Activated T-cell treated with anti-CD3 and anti-CD28 coated beads for 24 hours (primary cell): ENCODE results near the gene AKAP6.
"Not testable (repeated sequence)": the region's sequence is repeated elsewhere in the genome, so short reads cannot be mapped to it uniquely, and the experiment has no call there.

Source experiments
- DNase-seq: peaks from one replicate; pipeline ENCODE4 v3.0.0-alpha.2; 2020; ENCODE audit warnings: low read depth

AKAP6 gene

DNA sequence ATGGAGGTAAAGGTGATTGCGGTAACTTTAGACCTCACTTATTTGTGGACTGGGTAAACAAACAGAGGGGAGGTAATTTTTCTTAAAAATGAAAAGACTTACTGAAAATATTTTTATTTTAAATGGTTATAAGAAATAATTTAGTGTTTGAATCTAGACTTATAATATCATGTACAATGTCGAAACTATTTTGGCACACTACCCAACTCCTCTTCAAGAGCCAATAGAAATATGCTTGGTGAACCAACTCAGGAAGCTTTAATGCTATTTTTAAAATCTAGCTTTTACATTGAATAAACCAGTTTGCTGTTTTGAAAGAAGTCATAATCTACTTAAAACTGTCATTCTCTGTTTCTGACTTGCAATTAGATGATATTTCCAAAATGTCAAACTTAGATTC, 433.8 kb downstream of the AKAP6 start:
- DNase-seq = no peak

DNA sequence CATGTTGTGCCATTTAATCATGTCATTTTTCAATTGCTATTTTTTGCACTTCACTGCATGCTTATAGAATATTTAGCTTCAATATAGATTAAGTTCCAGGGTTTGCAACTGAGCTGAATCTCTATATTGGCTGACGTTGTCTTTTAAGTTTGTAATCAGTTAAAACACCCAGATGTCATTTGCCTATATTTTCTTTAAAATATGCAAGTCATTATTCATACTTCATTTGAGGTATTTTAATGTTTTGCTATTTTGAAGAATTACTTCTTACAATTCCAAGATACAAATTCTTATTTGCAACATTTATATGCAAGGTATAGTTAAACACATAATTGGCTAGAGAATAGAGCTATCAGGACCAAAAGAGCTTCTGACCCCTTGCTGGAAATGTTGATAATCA, 434.6 kb downstream of the AKAP6 start:
- DNase-seq = no peak

DNA sequence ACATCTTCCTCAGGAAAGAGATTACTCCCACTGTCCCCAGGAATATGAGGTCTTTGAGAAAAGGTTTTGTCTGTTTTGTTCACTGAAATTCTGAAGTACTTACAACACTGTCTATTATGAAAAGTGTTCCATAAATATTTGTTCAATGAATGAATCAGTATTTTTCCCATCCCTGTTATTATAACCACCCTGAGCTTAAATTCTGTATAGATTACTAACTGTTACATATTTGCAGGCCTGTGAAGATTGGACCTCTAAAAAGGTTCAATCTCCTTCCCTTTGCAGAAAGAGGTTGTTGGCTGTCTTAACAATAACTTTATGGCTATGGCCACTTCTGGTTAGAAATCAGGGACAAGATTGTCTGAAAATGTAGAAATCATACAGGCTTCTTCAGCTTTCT, 435.0 kb downstream of the AKAP6 start:
- no peak for DNase-seq

DNA sequence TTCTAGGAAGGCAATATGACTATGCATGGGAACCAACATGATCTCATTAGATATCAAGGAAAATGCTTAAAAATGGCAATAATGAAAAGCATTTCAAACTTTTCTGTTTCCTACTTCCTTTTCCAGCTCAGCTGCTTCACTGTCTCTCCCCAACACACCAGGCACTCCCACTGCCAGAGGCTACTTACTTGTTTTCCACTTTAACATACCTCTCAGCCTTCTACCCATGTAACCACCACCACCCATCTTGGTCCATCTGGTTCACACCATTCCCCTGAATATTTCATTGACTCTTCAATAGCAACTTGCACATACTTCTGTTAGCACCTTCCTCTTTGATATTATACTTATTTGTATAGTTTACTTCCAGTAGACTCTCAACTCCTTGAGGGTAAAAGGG, 441.3 kb downstream of the AKAP6 start:
- DNase-seq = no peak

DNA sequence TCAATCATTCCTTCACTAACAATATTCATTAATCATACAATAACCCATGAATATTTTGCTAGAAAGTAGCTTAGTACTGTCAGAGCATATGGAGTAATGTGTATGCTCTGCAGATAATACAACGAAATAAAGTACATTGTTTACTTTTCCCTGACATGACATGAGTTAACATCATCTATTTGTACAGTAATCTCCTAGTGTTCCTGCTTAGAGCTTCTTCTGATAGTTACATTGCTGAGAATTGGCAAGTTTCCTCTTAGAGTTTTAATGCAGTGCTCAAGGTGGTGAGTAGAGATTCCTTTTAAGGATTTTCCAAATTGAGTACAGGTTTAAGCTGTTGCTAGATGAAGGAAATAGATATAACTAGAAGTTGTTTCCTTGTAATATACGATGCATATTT, 445.1 kb downstream of the AKAP6 start:
- DNase-seq = no peak

DNA sequence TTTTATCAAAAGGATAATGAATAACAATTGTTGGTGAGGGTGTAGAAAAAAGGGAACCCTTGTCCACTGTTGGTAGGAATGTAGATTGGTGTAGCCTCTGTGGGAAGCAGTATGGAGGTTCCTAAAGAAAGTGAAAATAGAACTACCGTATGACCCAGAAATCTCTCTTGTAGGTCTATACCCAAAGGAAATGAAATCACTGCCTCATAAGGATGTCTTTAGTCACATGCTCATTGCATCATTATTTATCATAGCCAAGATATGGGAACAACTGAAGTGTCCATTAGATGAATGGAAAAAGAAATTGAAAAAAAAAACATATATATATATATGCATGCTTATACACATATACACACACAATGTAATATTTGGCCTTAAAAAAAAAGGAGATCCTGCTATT, 450.7 kb downstream of the AKAP6 start:
- no peak for DNase-seq

DNA sequence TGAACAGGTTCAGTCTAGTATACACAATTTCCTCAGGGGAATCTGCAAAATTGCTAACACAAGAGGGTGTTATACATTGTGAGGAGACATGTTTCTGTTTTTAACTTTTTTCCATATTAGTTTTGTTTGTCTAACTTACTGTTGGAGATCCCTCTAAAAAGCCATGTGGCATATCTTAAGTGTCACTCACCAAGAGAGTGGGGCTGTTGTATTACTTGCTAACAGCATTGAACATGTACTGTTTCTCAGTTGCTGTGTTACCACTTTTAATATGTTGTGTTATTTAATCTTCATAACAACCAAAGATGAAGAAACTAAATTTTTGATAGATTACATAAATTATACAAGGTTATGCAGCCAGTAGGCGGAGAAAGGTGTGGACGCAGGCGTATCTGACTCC, 455.3 kb downstream of the AKAP6 start:
- no peak for DNase-seq

DNA sequence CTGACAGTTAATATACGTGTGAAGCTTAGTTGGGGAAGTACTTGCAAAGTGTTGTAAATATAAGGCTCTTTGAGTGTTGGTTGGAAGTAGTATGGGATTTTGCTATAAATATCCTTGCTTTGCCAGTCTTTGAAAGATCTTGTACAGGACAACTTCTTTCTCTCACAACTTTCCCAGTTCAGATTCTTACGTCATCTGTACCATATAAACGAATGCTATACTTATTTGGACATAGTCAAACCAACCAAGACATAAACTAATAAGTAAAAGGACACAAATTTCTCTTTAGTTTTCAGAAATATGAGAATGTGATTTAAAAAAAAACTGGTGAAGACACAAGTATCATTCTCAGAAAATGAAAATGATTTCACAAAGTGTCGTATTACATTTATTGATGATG, 456.5 kb downstream of the AKAP6 start:
- DNase-seq = no peak

DNA sequence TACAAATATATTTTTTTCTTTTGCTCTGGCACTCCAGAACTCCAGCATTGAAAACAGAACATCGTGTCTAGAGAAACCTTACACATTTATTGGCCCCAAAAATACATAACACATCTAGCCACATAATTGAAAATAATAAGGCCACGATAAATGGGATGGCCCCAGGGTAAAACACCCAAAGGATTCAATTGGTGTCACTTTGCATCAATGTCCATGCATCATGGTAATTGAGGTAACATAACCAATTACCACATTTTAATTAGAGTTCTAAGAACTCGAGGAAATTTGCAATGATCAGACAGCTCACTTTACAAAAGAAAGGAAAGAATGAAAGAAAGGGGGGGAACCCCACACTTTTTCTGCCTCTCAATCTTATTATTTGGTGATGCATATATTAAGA, 457.8 kb downstream of the AKAP6 start:
- no peak for DNase-seq

DNA sequence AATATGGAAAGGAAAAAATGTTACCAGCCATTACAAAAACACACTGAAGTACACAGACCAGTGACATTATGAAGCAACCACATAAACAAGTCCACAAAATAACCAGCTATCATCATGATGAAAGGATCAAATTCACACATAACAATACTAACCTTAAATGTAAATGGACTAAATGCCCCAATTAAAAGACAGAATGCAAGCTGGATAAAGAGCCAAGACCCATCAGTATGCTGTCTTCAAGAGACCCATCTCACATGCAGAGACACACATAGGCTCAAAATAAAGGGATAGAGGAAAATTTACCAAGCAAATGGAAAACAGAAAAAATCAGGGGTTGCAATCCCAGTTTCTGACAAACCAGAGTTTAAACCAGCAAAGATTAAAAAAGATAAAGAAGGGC, 463.9 kb downstream of the AKAP6 start:
- not testable (repeated sequence) for DNase-seq

DNA sequence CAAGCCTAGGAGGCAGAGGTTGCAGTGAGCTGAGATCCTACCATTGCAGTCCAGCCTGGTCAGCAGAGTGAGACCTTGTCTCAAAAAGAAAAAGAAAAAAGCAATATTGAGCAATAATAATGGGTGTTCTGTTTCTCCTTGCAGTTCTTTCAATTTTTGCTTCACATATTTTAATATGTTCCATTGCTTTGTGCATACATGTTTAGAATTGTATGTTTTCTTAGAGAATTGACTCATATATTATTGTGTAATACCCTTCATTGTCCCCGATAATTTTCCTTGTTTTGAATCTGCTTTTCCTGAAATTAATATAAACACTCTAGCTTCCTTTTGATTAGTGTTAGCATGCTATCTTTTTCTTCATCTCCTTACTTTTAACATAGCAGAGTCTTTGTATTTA, 471.2 kb downstream of the AKAP6 start:
- no peak for DNase-seq

DNA sequence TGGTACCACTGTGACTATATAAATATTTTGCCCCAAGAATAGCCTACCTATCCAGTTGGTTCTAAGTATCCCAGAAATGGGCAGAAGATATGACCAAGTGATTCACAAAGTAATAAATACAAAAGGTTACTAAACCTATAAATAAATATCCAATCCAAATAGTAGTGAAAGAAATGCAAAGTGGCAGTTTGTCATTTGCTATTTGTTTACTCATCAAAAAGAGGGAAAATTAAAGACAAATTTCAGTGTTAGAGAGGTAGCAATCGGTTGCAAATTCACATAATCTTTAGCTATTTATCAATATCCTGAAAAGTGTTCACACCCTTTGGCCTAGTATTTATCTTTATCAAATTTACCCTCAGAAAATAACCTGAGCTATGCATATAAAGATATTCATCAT, 473.2 kb downstream of the AKAP6 start:
- DNase-seq = no peak

DNA sequence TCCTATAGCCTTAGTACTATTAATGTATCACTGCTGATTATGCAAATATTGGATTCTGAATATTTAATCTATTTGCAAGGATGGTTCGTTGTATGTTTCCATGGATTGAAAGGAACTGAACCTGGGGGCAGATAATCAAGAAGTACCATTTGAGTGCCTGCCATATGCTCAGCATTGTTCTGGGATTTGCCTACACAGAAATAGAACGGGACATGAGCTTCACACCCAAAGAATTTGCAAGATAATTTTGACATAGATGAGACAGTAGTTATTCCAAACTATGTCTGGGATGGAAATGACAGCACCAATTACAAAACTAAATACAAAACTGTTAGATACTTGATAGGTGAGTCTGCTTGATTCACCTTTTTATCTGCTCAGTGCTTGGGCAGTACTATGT, 476.9 kb downstream of the AKAP6 start:
- DNase-seq = no peak

DNA sequence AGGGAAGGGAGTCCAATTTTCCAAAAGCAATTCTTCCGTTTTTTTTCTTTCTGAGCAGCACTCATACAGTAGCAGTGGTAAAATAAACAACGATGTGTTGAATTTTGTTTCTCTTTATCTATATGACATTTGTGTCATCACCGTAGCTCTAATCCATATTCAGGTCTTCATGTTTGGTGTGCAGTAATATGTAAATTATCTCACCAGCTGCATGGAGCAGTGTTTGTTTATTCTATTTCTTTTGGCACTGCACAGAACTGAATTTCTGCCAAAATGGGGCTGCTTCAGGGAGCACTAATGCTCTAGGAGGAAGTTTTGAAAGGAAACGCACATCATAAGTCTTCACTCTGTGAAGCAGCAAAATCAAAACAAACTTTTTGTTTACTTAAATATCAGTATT, 479.5 kb downstream of the AKAP6 start:
- DNase-seq = no peak

DNA sequence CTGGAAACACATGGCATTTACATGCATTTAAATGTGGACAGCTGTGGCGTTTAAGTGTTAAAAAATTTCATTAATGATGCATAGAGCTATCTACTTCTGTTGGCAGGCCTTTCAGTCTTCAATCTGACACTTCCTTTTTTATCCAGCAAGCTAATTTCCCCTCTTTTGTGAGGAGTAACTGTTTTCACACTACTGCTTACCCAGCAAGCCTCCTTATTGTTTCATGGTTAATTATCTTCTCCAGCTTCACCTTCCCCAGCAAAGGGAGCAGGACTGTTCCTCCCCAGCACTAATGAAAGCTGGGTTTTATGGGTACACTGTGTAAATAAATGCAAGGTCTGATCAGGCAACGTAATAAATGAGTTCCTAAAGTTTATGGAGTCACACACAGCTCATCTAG, 480.2 kb downstream of the AKAP6 start:
- DNase-seq = no peak

DNA sequence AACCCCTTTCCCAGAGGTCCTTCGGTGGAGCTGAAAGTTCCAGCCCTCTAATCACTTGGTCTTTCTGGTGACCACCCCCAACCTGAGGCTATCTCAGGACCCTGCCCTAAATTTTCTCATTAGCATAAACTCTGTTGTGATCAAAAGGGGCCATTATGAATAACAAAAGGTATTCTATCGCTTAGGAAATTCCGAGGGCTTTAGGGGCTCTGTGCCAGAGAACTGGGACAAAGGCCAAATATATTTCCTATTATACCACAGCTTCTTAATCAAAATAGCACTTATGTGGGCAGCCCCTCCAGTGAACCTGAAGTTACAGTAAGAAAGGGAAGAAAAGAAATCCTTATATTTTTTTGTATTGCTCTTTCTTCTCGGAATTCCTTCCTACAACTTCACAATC, 484.3 kb downstream of the AKAP6 start:
- DNase-seq = no peak

DNA sequence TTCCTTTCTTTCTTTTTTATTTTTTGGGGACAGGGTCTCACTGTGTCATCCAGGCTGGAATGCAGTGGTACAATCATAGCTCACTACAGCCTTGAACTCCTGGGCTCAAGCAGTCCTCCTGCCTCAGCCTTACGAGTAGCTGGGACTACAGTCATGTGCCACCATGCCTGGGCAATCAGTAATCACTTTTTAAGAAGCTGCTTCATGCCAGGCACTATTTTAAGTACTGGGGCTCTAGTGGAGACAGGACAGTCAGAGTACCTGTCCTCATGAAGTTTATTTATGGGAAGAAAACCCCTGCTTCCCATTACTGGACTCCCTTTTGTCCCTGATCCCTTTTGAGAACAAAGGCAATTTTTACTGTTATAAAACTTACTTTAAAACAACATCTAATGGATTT, 485.6 kb downstream of the AKAP6 start:
- DNase-seq = no peak

DNA sequence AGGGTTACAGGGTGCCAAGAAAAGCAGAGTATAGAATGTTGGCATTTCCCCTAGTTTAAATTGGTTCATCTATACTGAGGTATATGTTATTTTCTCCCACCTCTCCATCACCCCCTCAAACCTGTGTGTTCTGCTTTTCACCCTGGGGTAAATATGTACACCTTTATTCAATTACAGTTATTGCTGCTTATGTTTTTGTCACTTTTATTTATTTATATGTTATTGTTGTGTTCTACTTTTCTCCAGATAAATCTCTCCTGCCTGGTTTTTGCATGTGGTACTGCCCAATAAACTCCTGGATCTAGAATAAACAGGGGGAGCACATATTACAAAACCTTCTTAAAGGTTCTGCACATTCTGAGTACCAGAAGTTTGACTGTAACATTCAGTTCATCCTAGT, 487.5 kb downstream of the AKAP6 start:
- no peak for DNase-seq

DNA sequence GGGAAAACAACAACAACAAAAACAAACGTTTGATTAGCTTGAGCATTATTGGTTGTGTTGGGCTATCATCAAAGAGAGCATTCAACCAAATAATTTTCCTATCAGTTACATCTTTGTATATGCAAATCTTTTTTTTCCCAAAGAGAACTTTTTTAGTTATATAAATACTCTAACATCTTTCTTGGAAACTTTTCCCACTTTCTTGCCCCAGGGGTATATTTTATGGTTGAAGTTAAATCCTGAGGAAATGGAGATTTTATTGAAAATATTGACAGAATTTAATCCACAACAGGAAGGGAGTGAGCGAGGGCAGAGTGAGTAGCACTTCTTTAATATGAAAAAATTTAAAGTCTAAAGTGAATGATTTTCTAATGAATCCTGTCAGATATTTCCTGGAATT, 488.7 kb downstream of the AKAP6 start:
- DNase-seq = no peak

DNA sequence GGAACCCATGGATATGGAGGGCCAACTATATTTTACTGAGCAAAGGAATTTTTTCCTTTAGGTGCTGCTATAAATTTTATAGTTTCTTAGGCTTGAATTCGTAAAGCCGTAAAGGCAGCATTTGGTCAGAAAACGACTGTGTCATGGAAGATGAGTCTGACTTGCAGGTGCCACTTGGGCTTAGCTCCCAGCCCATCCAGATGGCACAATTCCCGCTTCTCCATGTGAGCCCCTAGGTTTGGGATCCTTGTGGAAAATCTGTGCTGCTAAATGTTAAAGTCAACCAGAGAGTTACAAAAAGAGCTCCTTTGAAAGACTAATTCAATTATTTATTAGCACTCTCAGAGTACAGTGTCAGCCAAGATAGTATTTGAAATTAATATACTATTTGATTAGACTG, 489.5 kb downstream of the AKAP6 start:
- no peak for DNase-seq

DNA sequence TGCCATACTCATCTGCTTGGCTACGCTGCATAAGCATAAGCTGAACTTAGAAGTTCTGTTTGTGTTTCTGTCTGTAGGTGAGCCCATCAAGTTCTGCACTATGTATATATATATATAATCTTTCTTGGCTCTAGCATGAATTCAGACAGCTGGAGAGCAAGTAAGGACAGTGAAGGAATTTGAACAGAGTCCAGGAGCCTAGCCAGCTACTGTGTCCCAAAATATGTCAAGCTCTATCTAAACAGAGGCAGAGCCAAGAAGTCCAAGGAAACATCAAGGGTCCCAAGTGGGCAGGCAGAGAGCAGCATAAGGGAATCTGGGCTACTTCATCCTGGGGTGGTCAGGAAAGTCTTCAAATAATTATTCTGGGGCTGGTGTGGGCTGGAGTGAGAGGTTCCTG, 491.1 kb downstream of the AKAP6 start:
- no peak for DNase-seq

DNA sequence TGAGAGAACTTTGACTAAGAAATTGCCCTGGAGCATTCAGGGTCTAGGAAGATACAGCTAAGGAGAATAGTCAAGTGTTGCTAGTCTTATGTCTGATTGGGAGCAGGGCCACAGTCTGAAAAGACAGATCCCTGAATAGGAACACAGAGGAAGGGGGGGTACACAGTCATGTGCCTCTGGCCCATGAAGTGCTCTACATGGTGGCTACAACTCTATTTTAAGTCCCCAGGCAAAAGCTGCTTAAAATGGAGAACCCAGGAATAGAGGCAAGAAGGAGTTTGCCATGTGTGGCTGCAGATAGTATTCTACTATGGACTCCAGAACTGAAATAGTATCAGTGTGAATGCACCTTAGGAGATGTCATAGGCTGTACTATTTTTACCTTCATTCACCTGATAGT, 491.6 kb downstream of the AKAP6 start:
- DNase-seq = no peak

DNA sequence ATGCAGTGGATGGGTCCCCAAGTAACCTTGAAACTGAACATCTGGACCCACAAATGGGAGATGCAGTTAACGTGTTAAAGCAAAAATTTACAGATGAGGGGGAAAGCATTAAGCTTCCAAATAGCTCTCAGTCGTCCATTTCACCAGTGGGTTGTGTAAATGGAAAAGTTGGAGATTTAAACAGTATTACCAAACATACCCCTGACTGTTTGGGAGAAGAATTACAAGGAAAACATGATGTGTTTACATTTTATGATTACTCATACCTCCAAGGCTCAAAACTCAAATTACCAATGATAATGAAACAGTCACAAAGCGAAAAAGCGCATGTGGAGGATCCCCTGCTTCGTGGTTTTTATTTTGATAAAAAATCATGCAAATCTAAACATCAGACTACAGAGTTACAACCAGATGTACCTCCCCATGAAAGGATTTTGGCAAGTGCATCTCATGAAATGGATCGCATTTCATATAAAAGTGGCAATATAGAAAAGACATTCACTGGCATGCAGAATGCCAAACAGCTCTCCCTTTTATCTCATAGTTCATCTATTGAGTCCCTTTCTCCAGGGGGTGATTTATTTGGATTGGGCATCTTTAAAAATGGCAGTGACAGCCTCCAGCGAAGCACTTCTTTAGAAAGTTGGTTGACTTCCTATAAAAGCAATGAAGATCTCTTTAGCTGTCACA, 493.0 kb downstream of the AKAP6 start:
- no peak for DNase-seq

DNA sequence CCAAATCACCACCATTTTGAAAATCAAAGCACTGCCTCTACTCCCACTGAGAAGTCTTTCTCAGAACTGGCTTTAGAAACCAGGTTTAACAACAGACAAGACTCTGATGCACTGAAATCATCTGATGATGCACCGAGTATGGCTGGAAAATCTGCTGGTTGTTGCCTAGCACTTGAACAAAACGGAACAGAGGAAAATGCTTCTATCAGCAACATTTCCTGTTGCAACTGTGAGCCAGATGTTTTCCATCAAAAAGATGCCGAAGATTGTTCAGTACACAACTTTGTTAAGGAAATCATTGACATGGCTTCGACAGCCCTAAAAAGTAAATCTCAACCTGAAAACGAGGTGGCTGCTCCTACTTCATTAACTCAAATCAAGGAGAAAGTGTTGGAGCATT, 494.6 kb downstream of the AKAP6 start:
- no peak for DNase-seq

DNA sequence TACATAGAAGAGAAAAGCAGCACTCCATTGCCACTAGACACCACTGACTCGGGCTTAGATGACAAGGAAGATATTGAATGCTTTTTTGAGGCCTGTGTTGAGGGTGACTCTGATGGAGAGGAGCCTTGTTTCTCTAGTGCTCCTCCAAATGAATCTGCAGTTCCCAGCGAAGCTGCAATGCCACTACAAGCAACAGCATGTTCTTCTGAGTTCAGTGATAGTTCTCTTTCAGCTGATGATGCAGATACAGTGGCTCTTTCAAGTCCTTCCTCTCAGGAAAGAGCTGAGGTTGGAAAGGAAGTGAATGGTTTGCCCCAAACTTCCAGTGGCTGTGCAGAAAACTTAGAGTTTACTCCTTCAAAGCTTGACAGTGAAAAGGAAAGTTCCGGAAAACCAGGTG, 495.1 kb downstream of the AKAP6 start:
- no peak for DNase-seq
